Measurements from ENCODE around the gene MRPS27. TPM values are rescaled to one million over a fixed set of nuclear protein-coding genes. Genes with fewer than 3 reads are reported as not detected.

The MRPS27 gene
- total RNA-seq, 4 donors from 2014 or later, result 20.8 to 39.6 (median 24.7) TPM

GRCh38 chr5:72267685-72268084 lies 52.4 kb downstream of the MRPS27 start:
- Histone ChIP-seq H3K9me3 (no peaks in the 10 kb centered on the region), H3K4me1 (no peaks in the 10 kb centered on the region), H3K36me3 (no peaks in the 10 kb centered on the region), H3K4me3 (no peak overlapping the region), H3K27ac (no peak overlapping the region), H3K27me3 (no peaks in the 10 kb centered on the region)
- DNase-seq, result no peak
- no peak for TF ChIP-seq POLR2A (IDR thresholded peaks at IDR 0.05)
- TF ChIP-seq, protein P1, sequence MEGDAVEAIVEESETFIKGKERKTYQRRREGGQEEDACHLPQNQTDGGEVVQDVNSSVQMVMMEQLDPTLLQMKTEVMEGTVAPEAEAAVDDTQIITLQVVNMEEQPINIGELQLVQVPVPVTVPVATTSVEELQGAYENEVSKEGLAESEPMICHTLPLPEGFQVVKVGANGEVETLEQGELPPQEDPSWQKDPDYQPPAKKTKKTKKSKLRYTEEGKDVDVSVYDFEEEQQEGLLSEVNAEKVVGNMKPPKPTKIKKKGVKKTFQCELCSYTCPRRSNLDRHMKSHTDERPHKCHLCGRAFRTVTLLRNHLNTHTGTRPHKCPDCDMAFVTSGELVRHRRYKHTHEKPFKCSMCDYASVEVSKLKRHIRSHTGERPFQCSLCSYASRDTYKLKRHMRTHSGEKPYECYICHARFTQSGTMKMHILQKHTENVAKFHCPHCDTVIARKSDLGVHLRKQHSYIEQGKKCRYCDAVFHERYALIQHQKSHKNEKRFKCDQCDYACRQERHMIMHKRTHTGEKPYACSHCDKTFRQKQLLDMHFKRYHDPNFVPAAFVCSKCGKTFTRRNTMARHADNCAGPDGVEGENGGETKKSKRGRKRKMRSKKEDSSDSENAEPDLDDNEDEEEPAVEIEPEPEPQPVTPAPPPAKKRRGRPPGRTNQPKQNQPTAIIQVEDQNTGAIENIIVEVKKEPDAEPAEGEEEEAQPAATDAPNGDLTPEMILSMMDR (IDR thresholded peaks at IDR 0.05), result no peak

- H3K27me3 ChIP-seq, result no peaks in the 10 kb centered on the region
Measured at GRCh38 chr5:72266862-72267261, 53.2 kb downstream of the MRPS27 start.

DNA sequence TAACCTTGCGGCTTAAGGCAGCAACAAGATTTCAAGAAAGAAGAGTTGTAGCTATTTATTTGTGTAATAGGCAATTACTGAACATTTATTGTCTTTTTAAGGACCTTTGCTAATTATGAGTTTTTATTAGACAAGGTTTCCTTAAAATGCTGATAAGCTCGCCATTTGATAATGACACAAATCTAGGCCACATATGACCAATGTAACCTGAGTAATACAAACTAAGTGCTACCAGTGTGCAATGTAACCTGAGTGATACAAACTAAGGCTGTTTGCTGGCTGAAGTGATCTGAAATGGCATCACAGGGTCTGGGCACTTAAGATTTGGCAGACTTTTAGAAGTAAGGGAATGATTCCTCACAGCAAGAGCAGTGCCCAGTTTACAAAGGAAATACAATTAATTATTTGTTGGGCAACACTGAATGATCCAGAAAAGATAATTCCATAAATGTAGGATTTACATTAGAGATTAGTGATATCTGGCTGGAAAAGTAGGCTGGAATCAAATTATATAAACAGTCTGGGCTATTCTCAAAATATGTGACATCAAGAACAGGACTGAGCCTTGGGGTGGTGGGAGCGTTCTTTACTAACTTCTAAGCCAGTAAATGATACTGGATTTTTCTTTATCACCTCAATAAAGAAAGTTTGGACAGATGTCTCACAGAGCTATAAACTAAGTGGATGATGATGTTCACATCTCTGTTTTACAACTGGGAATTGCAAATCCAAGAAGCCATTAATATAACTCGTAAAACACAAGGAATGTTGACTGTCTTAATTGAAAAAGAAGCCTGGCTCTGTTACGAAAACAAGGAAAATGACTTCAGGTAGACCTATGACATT lies 54.8 kb downstream of the MRPS27 start:
- H3K27me3 ChIP-seq, result no peaks in the 10 kb centered on the region
- H3K4me3 ChIP-seq, result no peak overlapping the region
- TF ChIP-seq, protein P1 (IDR thresholded peaks at IDR 0.05), result no peak
- no peak for TF ChIP-seq POLR2A (IDR thresholded peaks at IDR 0.05)
- H3K36me3 ChIP-seq, result no peaks in the 10 kb centered on the region
- no peaks in the 10 kb centered on the region for H3K4me1 ChIP-seq
- DNase-seq, result no peak
- no peaks in the 10 kb centered on the region for H3K9me3 ChIP-seq
- H3K27ac ChIP-seq, result no peak overlapping the region

More at GRCh38 chr5:72266862-72267261, 53.2 kb downstream of the MRPS27 start:
- no peak for DNase-seq
- Histone ChIP-seq H3K9me3 (no peaks in the 10 kb centered on the region), H3K36me3 (no peaks in the 10 kb centered on the region), H3K4me3 (no peak overlapping the region), H3K4me1 (no peaks in the 10 kb centered on the region), H3K27ac (no peak overlapping the region)
- TF ChIP-seq, protein P1 (IDR thresholded peaks at IDR 0.05), result no peak
- no peak for TF ChIP-seq POLR2A (IDR thresholded peaks at IDR 0.05)

- H3K36me3 ChIP-seq, result no peaks in the 10 kb centered on the region
- no peak for DNase-seq
- H3K27me3 ChIP-seq, result no peaks in the 10 kb centered on the region
- no peak overlapping the region for H3K4me3 ChIP-seq
- TF ChIP-seq, protein P1 (IDR thresholded peaks at IDR 0.05), result no peak
- no peak for TF ChIP-seq POLR2A (IDR thresholded peaks at IDR 0.05)
- H3K9me3 ChIP-seq, result no peaks in the 10 kb centered on the region
- no peaks in the 10 kb centered on the region for H3K4me1 ChIP-seq
- H3K27ac ChIP-seq, result no peak overlapping the region
Measured at GRCh38 chr5:72256536-72256935, 63.5 kb downstream of the MRPS27 start.

- DNase-seq, result no peak
- TF ChIP-seq POLR2A (IDR thresholded peaks at IDR 0.05), result no peak
- TF ChIP-seq, protein P1 (IDR thresholded peaks at IDR 0.05), result no peak
- no peak overlapping the region for H3K27ac ChIP-seq
Measured at GRCh38 chr5:72255670-72256069, 64.4 kb downstream of the MRPS27 start.

More at GRCh38 chr5:72255670-72256069, 64.4 kb downstream of the MRPS27 start:
- H3K4me3 ChIP-seq, result no peak overlapping the region
- no peaks in the 10 kb centered on the region for H3K4me1 ChIP-seq
- no peaks in the 10 kb centered on the region for H3K36me3 ChIP-seq
- H3K9me3 ChIP-seq, result no peaks in the 10 kb centered on the region
- no peaks in the 10 kb centered on the region for H3K27me3 ChIP-seq

All from Peyer's patch (tissue), 4 donors.